Astrocyte (in vitro differentiated cells and primary cell): ENCODE measurements around the gene TMEM95. TPM values are rescaled to one million over a fixed set of nuclear protein-coding genes. Genes with fewer than 3 reads are reported as not detected.

ENCODE experiments used
- DNase-seq: peaks from one replicate; pipeline ENCODE4 v3.0.0-alpha.2; 2010; ENCODE audit warnings: low read depth
- FAIRE-seq: peaks from 2 replicates; lab custom pipeline; 2011; peaks lifted over from hg19 to GRCh38; lab: Jason Lieb, UNC
- H2AFZ ChIP-seq: 2 replicates; pipeline ENCODE4 v1.6.0; 2012; ENCODE audit warnings: low read depth, low read length, inconsistent platforms
- H3K27ac ChIP-seq: 2 replicates; pipeline ENCODE4 v1.5.1; 2011; ENCODE audit warnings: low read depth, low read length, inconsistent platforms
- H3K27me3 ChIP-seq: 2 replicates; pipeline ENCODE4 v1.6.0; 2011; ENCODE audit warnings: low read length, inconsistent platforms; ENCODE audit not compliant: insufficient read depth
- H3K36me3 ChIP-seq: 2 replicates; pipeline ENCODE4 v1.5.1; 2011; ENCODE audit warnings: low read length, inconsistent platforms; ENCODE audit not compliant: insufficient read depth
- H3K4me1 ChIP-seq: 2 replicates; pipeline ENCODE4 v1.5.1; 2011; ENCODE audit warnings: low read length, inconsistent platforms; ENCODE audit not compliant: insufficient read depth
- H3K4me2 ChIP-seq: 2 replicates; pipeline ENCODE4 v1.6.0; 2012; ENCODE audit warnings: low read length, inconsistent platforms
- H3K4me3 ChIP-seq: 2 replicates; pipeline ENCODE4 v1.5.1; 2011; ENCODE audit warnings: low read depth, mild to moderate bottlenecking, low read length, inconsistent platforms; ENCODE audit not compliant: insufficient read depth
- H3K79me2 ChIP-seq: 2 replicates; pipeline ENCODE4 v1.6.0; 2012; ENCODE audit warnings: mild to moderate bottlenecking, low read length, inconsistent platforms; ENCODE audit not compliant: insufficient read depth
- H3K9ac ChIP-seq: 2 replicates; pipeline ENCODE4 v1.6.0; 2012; ENCODE audit warnings: mild to moderate bottlenecking, low read length, inconsistent platforms
- H3K9me3 ChIP-seq: 2 replicates; pipeline ENCODE4 v1.5.1; 2012; ENCODE audit warnings: low read depth, mild to moderate bottlenecking, low read length, inconsistent platforms; ENCODE audit not compliant: insufficient read depth
- H4K20me1 ChIP-seq: 2 replicates; pipeline ENCODE4 v1.6.0; 2012; ENCODE audit warnings: low read length, inconsistent platforms; ENCODE audit not compliant: insufficient read depth
- H3K27ac Mint-ChIP-seq: one replicate; pipeline ENCODE4 v1.8.0; 2021; ENCODE audit warnings: mild to moderate bottlenecking, mixed read lengths; ENCODE audit not compliant: unreplicated experiment
- H3K27me3 Mint-ChIP-seq: one replicate; pipeline ENCODE4 v1.8.0; 2021; ENCODE audit warnings: low read depth, mixed read lengths; ENCODE audit not compliant: unreplicated experiment
- H3K36me3 Mint-ChIP-seq: one replicate; pipeline ENCODE4 v1.8.0; 2021; ENCODE audit warnings: low read depth, mixed read lengths; ENCODE audit not compliant: unreplicated experiment
- H3K4me1 Mint-ChIP-seq: one replicate; pipeline ENCODE4 v1.8.0; 2021; ENCODE audit warnings: low read depth, mixed read lengths; ENCODE audit not compliant: unreplicated experiment
- H3K4me3 Mint-ChIP-seq: one replicate; pipeline ENCODE4 v1.8.0; 2021; ENCODE audit warnings: mild to moderate bottlenecking, moderate library complexity, mixed read lengths; ENCODE audit not compliant: unreplicated experiment
- H3K9me3 Mint-ChIP-seq: one replicate; pipeline ENCODE4 v1.8.0; 2021; ENCODE audit warnings: mild to moderate bottlenecking, mixed read lengths; ENCODE audit not compliant: unreplicated experiment
- EZH2 ChIP-seq: IDR thresholded peaks from 2 replicates; pipeline ENCODE4 v1.6.1; 2012; ENCODE audit warnings: mild to moderate bottlenecking, low read length, inconsistent platforms; ENCODE audit not compliant: insufficient read depth
- total RNA-seq: library from RNA; stranded (reverse); gene quantifications from 2 replicates; pipeline ENCODE4 v1.2.1, GENCODE V29; 2021
- TF ChIP-seq, protein P1 (sequence below): IDR thresholded peaks from 2 replicates; pipeline ENCODE4 v1.5.1; 2011; ENCODE audit warnings: low read depth, mild to moderate bottlenecking, inconsistent platforms, low read length, moderate library complexity; ENCODE audit not compliant: insufficient read depth

TMEM95 gene
- total RNA-seq, 1 donor from 2014 or later, result 0.30 TPM

DNA sequence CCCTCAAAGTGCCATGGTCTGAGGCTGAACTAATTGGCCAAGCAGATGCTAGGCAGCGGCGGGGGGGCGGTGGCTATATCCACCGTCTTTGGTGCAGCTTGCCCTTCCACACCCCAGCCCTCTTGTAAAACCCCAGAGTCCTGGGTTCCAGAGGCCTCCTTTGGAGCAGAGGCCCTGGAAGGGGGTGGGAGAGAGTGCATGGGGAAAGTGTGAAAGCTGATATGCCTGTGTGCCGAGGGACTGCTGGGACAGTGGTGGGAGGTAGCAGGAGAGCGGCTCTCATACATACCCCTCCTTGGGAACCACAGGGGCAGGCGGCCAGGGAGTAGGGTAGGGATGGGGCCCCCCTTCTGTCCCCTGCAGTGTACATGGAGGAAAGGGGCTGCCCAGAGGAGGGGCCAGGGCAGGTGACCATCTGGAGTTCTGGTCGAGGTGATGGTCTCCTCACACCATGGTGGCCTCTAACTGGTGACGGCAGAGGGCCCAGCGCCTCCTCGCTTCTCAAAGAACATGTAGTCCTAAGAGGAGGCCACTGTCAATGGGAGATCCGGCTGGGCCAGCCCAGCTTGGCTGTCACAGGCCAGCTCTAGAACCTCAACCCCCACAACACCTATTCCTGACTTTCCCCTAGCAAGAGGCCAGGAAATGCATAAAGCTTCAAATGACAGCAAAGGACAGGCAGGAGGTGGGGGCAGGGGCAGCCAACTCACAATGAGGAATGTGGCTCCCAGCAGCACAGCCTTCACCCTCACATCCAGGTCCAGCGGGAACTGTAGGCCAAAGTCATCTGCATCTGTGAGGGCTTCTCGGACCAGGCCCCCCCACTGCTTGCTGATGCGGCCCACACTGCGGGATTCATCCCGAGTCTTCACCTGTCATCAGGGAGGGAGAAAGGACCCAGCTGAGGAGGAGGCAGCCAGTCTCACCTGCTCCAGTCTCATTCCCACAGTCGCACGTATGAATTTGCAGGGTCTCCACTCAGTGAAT is 35.3 kb downstream of the TMEM95 start:
- Histone ChIP-seq H3K36me3 (peaks cover 25% of the 10 kb centered on the region), H2AFZ (no peak overlapping the region), H3K79me2 (peaks cover 23% of the 10 kb centered on the region), H4K20me1 (peaks cover 38% of the 10 kb centered on the region), H3K9ac (no peak overlapping the region), H3K9me3 (no peaks in the 10 kb centered on the region), H3K4me2 (no peak overlapping the region), H3K4me1 (peaks cover 12% of the 10 kb centered on the region), H3K27me3 (no peaks in the 10 kb centered on the region), H3K4me3 (no peak overlapping the region), H3K27ac (no peak overlapping the region)
- H3K4me1 Mint-ChIP-seq, result peaks cover 5% of the 10 kb centered on the region
- DNase-seq (no peak), FAIRE-seq (no peak)
- peak overlapping the region; percentile 14 for H3K4me3 Mint-ChIP-seq
- H3K9me3 Mint-ChIP-seq, result no peaks in the 10 kb centered on the region
- H3K36me3 Mint-ChIP-seq, result peaks cover 21% of the 10 kb centered on the region
- no peak for TF ChIP-seq EZH2
- TF ChIP-seq, protein P1, sequence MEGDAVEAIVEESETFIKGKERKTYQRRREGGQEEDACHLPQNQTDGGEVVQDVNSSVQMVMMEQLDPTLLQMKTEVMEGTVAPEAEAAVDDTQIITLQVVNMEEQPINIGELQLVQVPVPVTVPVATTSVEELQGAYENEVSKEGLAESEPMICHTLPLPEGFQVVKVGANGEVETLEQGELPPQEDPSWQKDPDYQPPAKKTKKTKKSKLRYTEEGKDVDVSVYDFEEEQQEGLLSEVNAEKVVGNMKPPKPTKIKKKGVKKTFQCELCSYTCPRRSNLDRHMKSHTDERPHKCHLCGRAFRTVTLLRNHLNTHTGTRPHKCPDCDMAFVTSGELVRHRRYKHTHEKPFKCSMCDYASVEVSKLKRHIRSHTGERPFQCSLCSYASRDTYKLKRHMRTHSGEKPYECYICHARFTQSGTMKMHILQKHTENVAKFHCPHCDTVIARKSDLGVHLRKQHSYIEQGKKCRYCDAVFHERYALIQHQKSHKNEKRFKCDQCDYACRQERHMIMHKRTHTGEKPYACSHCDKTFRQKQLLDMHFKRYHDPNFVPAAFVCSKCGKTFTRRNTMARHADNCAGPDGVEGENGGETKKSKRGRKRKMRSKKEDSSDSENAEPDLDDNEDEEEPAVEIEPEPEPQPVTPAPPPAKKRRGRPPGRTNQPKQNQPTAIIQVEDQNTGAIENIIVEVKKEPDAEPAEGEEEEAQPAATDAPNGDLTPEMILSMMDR, result no peak
- H3K27me3 Mint-ChIP-seq, result no peaks in the 10 kb centered on the region
- H3K27ac Mint-ChIP-seq, result no peak overlapping the region

DNA sequence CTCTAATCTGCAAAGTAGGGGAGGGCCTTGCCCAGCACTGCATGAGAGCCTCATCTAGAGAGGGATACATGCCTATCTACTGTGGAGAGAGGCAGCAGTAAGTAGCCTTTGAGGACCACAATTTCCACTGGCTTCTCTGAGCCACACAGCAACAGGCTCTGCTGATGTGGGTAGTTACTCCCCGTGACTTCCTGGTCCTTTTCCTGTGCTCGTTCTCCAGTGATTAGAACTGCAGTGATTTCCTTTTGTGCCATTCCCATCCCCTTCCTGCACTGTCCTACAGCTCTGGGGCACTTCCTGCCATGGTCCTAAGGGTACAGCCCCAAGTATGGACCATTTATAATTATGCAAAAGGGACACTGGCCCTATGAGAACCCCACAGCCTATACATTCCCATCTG is 36.4 kb downstream of the TMEM95 start:
- Histone ChIP-seq H3K4me2 (no peak overlapping the region), H3K9me3 (no peaks in the 10 kb centered on the region), H3K4me3 (no peak overlapping the region), H3K79me2 (peaks cover 23% of the 10 kb centered on the region), H3K4me1 (peaks cover 13% of the 10 kb centered on the region), H3K27me3 (no peaks in the 10 kb centered on the region), H3K9ac (no peak overlapping the region), H3K27ac (no peak overlapping the region), H4K20me1 (peaks cover 38% of the 10 kb centered on the region), H2AFZ (no peak overlapping the region), H3K36me3 (peaks cover 25% of the 10 kb centered on the region)
- H3K4me1 Mint-ChIP-seq, result peaks cover 5% of the 10 kb centered on the region
- peaks cover 17% of the 10 kb centered on the region for H3K36me3 Mint-ChIP-seq
- FAIRE-seq (no peak), DNase-seq (no peak)
- H3K4me3 Mint-ChIP-seq, result peak overlapping the region; percentile 34
- TF ChIP-seq, protein P1, result no peak
- no peak for TF ChIP-seq EZH2
- no peaks in the 10 kb centered on the region for H3K9me3 Mint-ChIP-seq
- H3K27ac Mint-ChIP-seq, result no peak overlapping the region
- H3K27me3 Mint-ChIP-seq, result no peaks in the 10 kb centered on the region
